Measurements from ENCODE around the gene AATF.

The AATF gene

GRCh38 chr17:37086334-37086733 is 137.6 kb downstream of the AATF start:
- H3K4me1 ChIP-seq (ENCODE audit: control insufficient read depth in 1 of 2, insufficient read depth in 1 of 2, low read depth in 1 of 2, low read length in 1 of 2) = peaks cover 25 to 29% of the 10 kb centered on the region in 2 experiments

GRCh38 chr17:37086948-37087347 is 138.2 kb downstream of the AATF start:
- no peaks in the 10 kb centered on the region for H3K36me3 ChIP-seq
- H3K4me1 ChIP-seq (ENCODE audit: control insufficient read depth in 1 of 2, insufficient read depth in 1 of 2, low read depth in 1 of 2, low read length in 1 of 2) = peaks cover 25 to 32% of the 10 kb centered on the region in 2 experiments

More at GRCh38 chr17:37086334-37086733, 137.6 kb downstream of the AATF start:
- no peak overlapping the region for H3K4me3 ChIP-seq (ENCODE audit: low read depth in 1 of 2, low read length in 1 of 2)
- no peak overlapping the region for H3K27ac ChIP-seq
- H3K36me3 ChIP-seq = no peaks in the 10 kb centered on the region
- no peaks in the 10 kb centered on the region for H3K27me3 ChIP-seq
- TF ChIP-seq CTCF (IDR thresholded peaks at IDR 0.05) = no peak
- H3K9me3 ChIP-seq = no peaks in the 10 kb centered on the region

GRCh38 chr17:37087683-37088082 is 138.9 kb downstream of the AATF start:
- no peak overlapping the region for H3K4me3 ChIP-seq (ENCODE audit: low read depth in 1 of 2, low read length in 1 of 2)
- H3K9me3 ChIP-seq = no peaks in the 10 kb centered on the region
- H3K27ac ChIP-seq = no peak overlapping the region
- TF ChIP-seq CTCF (IDR thresholded peaks at IDR 0.05) = no peak
- H3K27me3 ChIP-seq = no peaks in the 10 kb centered on the region
- peaks cover 25 to 32% of the 10 kb centered on the region in 2 experiments for H3K4me1 ChIP-seq (ENCODE audit: control insufficient read depth in 1 of 2, insufficient read depth in 1 of 2, low read depth in 1 of 2, low read length in 1 of 2)
- H3K36me3 ChIP-seq = no peaks in the 10 kb centered on the region

More at GRCh38 chr17:37086948-37087347, 138.2 kb downstream of the AATF start:
- no peaks in the 10 kb centered on the region for H3K9me3 ChIP-seq
- no peak overlapping the region for H3K4me3 ChIP-seq (ENCODE audit: low read depth in 1 of 2, low read length in 1 of 2)
- H3K27ac ChIP-seq = no peak overlapping the region
- TF ChIP-seq CTCF (IDR thresholded peaks at IDR 0.05) = no peak
- H3K27me3 ChIP-seq = no peaks in the 10 kb centered on the region

- no peaks in the 10 kb centered on the region for H3K36me3 ChIP-seq
- H3K4me3 ChIP-seq (ENCODE audit: low read depth in 1 of 2, low read length in 1 of 2) = no peak overlapping the region
- TF ChIP-seq CTCF (IDR thresholded peaks at IDR 0.05) = no peak
- no peaks in the 10 kb centered on the region for H3K9me3 ChIP-seq
- H3K4me1 ChIP-seq (ENCODE audit: control insufficient read depth in 1 of 2, insufficient read depth in 1 of 2, low read depth in 1 of 2, low read length in 1 of 2) = peaks cover 25 to 32% of the 10 kb centered on the region in 2 experiments
- no peaks in the 10 kb centered on the region for H3K27me3 ChIP-seq
- no peak overlapping the region for H3K27ac ChIP-seq
These were observed 139.7 kb downstream of the AATF start for GRCh38 chr17:37088459-37088858.

- no peak for TF ChIP-seq CTCF (IDR thresholded peaks at IDR 0.05)
- Histone ChIP-seq H3K36me3 (no peaks in the 10 kb centered on the region), H3K27ac (peak overlapping the region; percentile 76), H3K4me3 (ENCODE audit: low read depth in 1 of 2, low read length in 1 of 2) (no peak overlapping the region), H3K4me1 (ENCODE audit: control insufficient read depth in 1 of 2, insufficient read depth in 1 of 2, low read depth in 1 of 2, low read length in 1 of 2) (peaks cover 25 to 32% of the 10 kb centered on the region in 2 experiments), H3K27me3 (no peaks in the 10 kb centered on the region), H3K9me3 (no peaks in the 10 kb centered on the region)
These were observed 140.2 kb downstream of the AATF start for GRCh38 chr17:37088913-37089312.

GRCh38 chr17:37089956-37090355 is 141.2 kb downstream of the AATF start:
- Histone ChIP-seq H3K27ac (peak overlapping the region; percentile 76), H3K9me3 (no peaks in the 10 kb centered on the region), H3K36me3 (no peaks in the 10 kb centered on the region)

More at GRCh38 chr17:37089956-37090355, 141.2 kb downstream of the AATF start:
- Histone ChIP-seq H3K4me1 (ENCODE audit: control insufficient read depth in 1 of 2, insufficient read depth in 1 of 2, low read depth in 1 of 2, low read length in 1 of 2) (peaks cover 25 to 32% of the 10 kb centered on the region in 2 experiments), H3K27me3 (no peaks in the 10 kb centered on the region), H3K4me3 (ENCODE audit: low read depth in 1 of 2, low read length in 1 of 2) (no peak overlapping the region)
- no peak for TF ChIP-seq CTCF (IDR thresholded peaks at IDR 0.05)
